NOMO-1 (cell line): Measurements from ENCODE around the gene LBX2.

Experiments used
- DNase-seq, 2 experiments: peaks; one replicate each; lab custom pipeline; 2025; ENCODE audit not compliant: unreplicated experiment in 2 of 2; lab: John Stamatoyannopoulos, UW

LBX2 gene

GRCh38 chr2:74526649-74527230, 27.3 kb upstream of the LBX2 start:
- no peak for DNase-seq

DNA sequence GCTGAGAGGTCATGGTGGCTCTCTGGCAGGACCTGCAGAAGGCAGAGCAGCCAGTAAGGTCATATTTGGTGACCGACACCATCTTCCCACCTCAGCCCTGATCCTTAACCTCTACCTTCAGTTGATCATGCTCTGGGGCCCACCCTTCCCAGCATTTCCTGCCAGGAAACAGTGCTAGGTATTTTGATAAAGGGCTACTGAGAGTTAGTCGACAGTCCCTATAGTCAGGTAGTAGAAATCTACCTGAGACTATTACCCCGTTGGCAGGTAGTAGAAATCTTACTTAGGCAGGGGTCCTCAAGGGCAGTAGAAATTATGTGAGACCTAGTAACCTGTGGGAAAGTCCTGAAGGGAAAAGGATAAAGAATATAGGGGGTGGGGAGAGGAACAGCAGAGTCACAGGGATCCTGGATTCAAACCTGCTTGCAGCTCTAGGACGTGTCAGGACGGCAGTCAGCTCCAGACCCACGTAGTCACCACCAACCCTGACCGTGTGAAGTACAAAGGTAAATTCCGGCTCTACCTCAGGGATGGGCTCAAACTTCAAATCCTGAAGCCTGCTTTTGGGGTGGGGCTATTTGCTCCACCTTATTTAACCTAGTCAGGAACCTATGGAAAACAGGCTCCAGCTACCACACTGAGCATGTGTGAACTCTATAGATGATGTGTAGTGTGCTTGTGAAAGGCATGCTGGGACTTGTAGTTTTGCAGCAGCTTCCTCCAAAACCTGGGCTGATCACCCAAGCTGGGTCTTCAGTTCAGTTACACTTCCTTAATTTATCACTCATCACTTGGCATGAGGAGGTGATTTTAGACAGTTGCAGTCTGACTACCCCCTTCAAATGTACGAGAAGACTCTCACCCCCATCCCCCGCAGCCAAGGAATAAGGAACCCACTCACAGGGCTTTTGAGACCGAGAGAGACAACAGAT, 26.6 kb upstream of the LBX2 start, which contains the start of gene DQX1:
TSS of gene DQX1 (minus strand) at position 515 of the 932 bp plus-strand sequence. CDS start at position 13, 502 bp downstream.
- peak; percentile 66 to 86 for DNase-seq

GRCh38 chr2:74524955-74525716, 25.7 kb upstream of the LBX2 start:
- no peak for DNase-seq

- DNase-seq, result no peak
These were observed 24.6 kb upstream of the LBX2 start for GRCh38 chr2:74524005-74524404.

DNA sequence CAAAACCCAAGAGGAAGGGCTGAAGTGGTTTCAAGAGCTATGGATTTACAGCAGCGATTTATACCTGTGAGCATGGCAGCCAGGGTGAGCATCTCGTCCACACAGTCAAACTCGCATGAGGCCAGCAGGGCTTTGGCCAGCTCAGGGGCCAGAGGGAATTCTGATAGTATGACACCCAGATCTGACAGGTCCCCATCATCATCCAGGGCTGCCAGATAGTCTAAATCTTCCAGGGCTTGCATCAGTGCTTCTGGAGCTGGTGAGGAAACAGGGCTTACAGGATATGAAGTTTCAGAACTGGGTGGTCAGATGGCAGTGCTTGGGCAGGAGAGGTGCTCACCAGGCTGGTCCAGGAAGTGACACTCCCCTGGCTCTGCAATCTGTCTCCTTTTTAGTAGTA, 23.1 kb upstream of the LBX2 start:
- no peak for DNase-seq

DNA sequence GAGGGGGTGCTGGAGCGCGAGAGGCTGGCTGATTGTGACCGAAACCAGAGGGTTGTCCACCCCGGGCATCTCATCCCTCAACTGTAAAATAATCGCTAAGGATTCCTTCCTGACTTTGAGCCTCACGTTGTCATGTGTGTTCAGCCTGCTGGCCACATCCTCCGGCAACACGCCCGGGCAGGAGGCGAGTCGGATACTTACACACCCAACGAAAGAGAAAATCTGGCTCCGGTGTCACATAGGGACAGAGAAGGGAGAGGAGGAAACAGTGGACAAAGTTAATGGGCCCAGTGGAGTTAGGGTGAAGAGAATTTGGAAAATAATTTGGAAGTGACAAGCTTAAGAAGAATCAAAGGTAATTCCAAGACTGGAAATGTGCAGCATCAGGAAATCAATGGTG, 17.2 kb upstream of the LBX2 start:
- DNase-seq, result no peak

- no peak for DNase-seq
These were observed 16.7 kb upstream of the LBX2 start for GRCh38 chr2:74515981-74516633.

DNA sequence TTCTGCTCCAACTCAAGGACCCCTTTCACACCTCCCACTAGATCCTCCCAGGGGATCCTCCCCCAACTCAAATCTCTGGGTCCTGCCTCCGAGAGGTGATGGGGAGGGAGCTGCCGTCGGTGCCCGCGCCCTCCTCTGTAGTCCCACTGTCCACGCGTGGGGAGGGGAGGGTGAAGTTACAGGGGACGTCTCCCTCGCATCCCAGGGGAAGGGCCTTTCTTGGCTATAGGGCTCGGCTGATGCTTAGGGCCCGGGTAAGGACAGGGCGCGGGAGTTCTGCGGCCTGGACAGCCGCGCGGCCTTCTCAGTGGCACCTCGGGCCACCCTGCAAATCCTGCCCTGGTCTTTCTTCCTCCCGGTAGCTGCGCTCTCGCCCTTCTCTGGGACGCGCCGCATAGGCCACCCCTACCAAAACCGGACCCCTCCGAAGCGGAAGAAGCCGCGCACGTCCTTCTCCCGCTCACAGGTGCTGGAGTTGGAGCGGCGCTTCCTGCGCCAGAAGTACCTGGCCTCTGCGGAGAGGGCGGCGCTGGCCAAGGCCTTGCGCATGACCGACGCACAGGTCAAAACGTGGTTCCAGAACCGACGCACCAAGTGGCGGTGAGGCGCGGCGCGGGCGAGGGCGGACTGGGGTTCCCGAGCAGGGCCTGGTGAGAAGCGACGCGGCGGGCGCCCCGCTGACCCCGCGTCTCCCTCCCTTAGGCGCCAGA, 16.0 kb upstream of the LBX2 start:
- no peak for DNase-seq

DNA sequence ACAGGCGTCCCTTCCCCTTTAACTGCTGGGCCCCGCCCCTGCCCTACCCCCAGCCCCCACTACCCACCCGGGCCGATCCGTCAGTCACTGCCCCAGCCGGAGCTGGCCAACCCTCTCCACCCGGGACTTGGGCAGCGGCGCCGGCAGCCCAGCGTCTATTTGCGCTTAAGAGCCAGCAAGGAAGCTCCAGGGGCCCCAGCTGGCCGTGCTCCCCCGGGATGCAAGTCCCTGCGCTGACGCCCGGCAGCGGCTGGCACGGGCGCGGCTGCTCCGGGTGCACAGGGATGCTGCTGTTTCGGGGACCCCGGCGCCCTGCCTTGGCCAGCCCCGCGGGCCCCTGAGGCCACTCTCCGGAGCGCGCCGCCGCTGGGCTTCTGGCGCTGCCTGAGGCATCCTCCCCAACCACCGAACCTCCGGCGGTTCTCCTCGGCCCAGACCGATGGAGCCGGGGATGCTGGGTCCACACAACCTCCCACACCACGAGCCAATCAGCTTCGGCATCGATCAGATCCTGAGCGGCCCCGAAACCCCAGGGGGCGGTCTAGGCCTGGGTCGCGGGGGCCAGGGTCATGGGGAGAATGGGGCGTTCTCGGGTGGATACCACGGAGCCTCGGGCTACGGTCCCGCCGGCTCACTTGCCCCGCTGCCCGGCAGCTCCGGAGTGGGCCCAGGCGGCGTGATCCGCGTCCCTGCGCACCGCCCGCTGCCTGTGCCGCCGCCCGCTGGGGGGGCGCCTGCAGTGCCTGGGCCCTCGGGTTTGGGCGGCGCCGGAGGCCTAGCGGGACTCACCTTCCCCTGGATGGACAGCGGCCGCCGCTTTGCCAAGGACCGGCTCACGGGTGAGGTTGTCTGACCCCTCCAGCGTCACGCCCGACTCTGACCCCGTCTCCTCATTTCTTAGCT, 15.2 kb upstream of the LBX2 start, which contains the start of gene TLX2:
TSS of gene TLX2 (plus strand) at position 83 of the 903 bp plus-strand sequence. CDS start at position 440, 357 bp downstream.
- no peak for DNase-seq

GRCh38 chr2:74513605-74514367, 14.4 kb upstream of the LBX2 start:
- no peak for DNase-seq

- DNase-seq, result no peak
These were observed 13.6 kb upstream of the LBX2 start for GRCh38 chr2:74512744-74513604.

DNA sequence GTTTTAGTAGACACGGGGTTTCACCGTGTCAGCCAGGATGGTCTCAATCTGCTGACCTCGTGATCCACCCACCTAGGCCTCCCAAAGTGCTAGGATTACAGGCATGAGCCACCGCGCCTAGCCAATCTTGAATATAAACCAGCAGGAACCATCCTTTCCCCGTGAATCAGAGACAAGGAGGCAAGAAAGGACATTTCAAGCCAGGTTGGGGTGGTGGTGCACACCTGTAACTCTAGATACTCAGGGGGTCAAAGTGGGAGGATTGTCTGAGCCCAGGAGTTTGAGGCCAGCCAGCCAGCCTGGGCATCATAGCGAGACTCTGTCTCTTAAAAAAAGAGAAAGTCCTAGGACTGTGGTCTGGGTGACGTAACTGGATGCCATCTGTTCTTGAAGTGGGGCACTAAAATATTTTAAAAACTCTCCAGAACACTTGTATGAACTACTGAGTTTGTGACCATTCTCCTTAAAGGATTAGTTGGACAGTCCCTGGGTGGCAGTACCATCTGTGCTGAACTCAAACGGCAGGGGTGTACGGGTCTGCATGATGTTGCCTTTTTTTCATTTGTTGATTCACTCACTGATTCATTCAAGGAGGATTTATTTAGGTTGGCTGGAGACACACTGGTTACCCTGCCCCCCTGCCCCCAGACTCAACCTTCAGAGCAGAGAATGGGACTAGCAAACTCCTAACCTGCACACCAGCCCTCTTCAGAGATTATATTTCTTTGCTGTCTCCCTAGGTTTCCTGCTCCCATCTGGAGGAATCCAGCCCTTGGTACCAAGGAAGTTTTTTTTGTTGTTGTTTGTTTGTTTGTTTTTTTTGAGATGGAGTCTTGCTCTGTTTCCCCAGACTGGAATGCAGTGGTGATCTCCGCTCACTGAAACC, 11.9 kb upstream of the LBX2 start:
- DNase-seq, result no peak

GRCh38 chr2:74510272-74510671, 10.9 kb upstream of the LBX2 start:
- DNase-seq, result no peak

GRCh38 chr2:74507926-74508520, 8.6 kb upstream of the LBX2 start:
- peak in 1 of 2 experiments; percentile 19 for DNase-seq

- DNase-seq, result peak; percentile 91
These were observed 7.9 kb upstream of the LBX2 start, which contains the start of gene PCGF1 for GRCh38 chr2:74507145-74507925. Gene PCGF1 (minus strand): TSS chr2:74507695. CDS start chr2:74507668, 27 bp downstream.
